ENCODE results near the gene KIF4A. TPM values are rescaled to one million over a fixed set of nuclear protein-coding genes. Genes with fewer than 3 reads are reported as not detected.

Gene KIF4A
- total RNA-seq, 4 donors from 2014 or later = under 0.01 to 11.1 TPM; not detected in 2

DNA sequence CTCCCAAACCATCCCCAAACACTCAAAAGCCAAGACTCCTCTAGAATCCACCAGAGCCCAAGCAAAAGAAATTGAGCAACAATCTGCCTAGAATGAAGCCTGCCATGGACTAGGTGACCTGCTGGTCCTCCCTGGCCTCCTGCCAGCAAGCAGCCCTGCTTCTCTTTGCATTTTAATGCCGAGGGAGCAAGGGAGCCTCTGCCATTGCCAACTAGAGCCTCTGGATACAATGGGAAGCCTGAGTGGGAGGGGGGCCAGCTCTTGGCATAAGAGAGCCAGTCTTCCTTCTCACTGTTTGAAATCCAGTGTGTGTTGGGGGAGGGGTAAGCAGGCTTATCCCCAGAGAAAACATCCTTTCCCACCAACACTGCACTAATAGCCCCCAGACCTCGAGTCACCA is 131.7 kb downstream of the KIF4A start:
- intact Hi-C loops (cut with DNase I; ENCODE audit: low total_unique reads) = no loop called here
- no peak overlapping the region for H3K4me3 ChIP-seq
- no peak overlapping the region for H3K27ac ChIP-seq
- no peak for DNase-seq
- H3K27me3 ChIP-seq = no peaks in the 10 kb centered on the region
- no peaks in the 10 kb centered on the region for H3K4me1 ChIP-seq
- no peaks in the 10 kb centered on the region for H3K9me3 ChIP-seq
- TF ChIP-seq POLR2A (IDR thresholded peaks at IDR 0.05) = no peak
- TF ChIP-seq, protein P1, sequence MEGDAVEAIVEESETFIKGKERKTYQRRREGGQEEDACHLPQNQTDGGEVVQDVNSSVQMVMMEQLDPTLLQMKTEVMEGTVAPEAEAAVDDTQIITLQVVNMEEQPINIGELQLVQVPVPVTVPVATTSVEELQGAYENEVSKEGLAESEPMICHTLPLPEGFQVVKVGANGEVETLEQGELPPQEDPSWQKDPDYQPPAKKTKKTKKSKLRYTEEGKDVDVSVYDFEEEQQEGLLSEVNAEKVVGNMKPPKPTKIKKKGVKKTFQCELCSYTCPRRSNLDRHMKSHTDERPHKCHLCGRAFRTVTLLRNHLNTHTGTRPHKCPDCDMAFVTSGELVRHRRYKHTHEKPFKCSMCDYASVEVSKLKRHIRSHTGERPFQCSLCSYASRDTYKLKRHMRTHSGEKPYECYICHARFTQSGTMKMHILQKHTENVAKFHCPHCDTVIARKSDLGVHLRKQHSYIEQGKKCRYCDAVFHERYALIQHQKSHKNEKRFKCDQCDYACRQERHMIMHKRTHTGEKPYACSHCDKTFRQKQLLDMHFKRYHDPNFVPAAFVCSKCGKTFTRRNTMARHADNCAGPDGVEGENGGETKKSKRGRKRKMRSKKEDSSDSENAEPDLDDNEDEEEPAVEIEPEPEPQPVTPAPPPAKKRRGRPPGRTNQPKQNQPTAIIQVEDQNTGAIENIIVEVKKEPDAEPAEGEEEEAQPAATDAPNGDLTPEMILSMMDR (IDR thresholded peaks at IDR 0.05) = no peak
- H3K36me3 ChIP-seq = no peaks in the 10 kb centered on the region

DNA sequence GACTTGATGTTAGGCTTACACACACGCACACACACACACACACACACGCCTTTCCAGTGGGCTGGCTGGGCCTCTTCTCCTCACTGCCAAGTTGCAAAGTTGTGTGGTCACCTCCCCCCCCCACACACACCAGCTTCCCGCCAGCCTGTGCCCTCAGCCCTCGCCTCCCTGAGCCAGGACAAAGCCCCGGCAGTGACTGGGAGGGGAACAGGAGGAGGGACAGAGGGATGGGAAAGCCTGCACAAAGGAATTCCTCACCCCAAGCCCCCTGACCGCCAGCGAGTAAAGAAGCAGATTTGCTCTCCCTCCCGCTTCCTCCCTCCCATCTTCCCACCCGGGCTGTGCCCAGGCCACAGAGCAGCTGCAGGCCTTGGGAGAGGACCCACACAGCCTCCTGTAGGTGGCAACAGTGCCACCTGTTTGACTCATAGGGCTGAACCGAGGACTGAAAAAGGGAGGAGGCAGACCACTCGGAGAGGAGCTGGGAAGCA is 133.0 kb downstream of the KIF4A start, which contains the start of gene GDPD2:
TSS of gene GDPD2 (plus strand) at position 464 of the 491 bp plus-strand sequence. CDS start 1,671 bp downstream, outside the sequence.
- H3K4me1 ChIP-seq = no peaks in the 10 kb centered on the region
- no peaks in the 10 kb centered on the region for H3K9me3 ChIP-seq
- intact Hi-C loops (cut with DNase I; ENCODE audit: low total_unique reads) = no loop called here
- no peak within 1 kb of the TSS for H3K4me3 ChIP-seq
- no peak for DNase-seq
- no peaks in the 10 kb centered on the region for H3K27me3 ChIP-seq
- TF ChIP-seq POLR2A (IDR thresholded peaks at IDR 0.05) = no peak
- TF ChIP-seq, protein P1 (IDR thresholded peaks at IDR 0.05) = no peak
- no peaks in the 10 kb centered on the region for H3K36me3 ChIP-seq
- H3K27ac ChIP-seq = no peak within 1 kb of the TSS

DNA sequence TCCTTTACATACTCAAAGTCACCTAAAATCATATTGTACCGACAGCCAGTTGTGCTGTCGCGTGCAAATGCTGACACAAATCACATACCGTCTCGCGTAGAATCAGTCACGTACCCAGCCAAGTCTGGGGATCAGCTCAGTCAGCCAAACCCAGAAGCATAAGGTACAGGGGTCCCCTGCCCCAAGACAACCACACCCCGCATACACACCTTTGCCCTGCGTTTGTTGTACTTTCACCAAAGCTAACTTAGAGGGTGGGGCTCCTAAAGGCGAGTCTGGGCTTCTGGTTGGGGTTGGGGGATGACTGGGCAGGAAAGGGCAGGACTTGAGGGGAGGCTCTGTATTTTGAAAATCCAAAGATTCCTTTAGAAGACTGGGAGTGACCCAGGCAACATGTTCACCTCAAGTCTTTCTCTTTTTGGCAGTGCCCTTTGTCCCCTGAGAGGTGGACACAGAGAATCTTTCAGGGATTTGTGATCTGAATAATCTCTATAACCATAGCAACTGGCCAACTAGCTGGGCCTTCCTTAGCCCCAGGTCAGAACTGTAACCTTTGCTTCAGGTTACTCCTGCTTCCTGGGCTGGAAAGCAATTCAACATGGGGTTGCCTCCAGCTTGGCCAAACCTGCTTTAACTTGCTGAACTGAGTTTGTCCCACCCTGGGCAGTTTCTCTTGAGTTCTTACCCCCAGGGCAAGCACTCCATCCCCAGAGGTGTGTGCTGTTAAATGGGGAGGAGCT is 134.2 kb downstream of the KIF4A start:
- H3K27me3 ChIP-seq = no peaks in the 10 kb centered on the region
- H3K4me1 ChIP-seq = no peaks in the 10 kb centered on the region
- no peaks in the 10 kb centered on the region for H3K36me3 ChIP-seq
- no peak overlapping the region for H3K27ac ChIP-seq
- intact Hi-C loops (cut with DNase I; ENCODE audit: low total_unique reads) = no loop called here
- H3K9me3 ChIP-seq = no peaks in the 10 kb centered on the region
- H3K4me3 ChIP-seq = no peak overlapping the region
- TF ChIP-seq, protein P1 (IDR thresholded peaks at IDR 0.05) = no peak
- TF ChIP-seq POLR2A (IDR thresholded peaks at IDR 0.05) = no peak
- no peak for DNase-seq

DNA sequence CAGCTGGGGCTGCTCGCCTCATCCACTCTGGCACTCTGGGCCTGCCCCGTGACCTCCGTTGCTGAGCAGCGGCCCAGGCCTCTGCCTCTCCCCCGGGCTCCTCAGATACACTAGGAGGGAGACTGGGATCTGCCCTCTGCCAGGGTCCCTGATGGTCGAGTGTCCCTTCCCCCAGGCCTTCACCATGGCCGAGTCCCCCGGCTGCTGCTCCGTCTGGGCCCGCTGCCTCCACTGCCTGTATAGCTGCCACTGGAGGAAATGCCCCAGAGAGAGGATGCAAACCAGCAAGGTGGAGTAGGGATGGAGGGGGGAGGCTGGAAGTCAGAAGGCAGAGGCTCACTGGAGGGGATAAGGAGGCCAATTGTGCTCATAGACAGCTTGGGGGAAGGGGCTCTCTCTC is 134.9 kb downstream of the KIF4A start:
- Histone ChIP-seq H3K27ac (no peak overlapping the region), H3K36me3 (no peaks in the 10 kb centered on the region), H3K9me3 (no peaks in the 10 kb centered on the region), H3K4me3 (no peak overlapping the region), H3K4me1 (no peaks in the 10 kb centered on the region), H3K27me3 (no peaks in the 10 kb centered on the region)
- intact Hi-C loops (cut with DNase I; ENCODE audit: low total_unique reads) = no loop called here
- TF ChIP-seq, protein P1 (IDR thresholded peaks at IDR 0.05) = no peak
- TF ChIP-seq POLR2A (IDR thresholded peaks at IDR 0.05) = no peak
- DNase-seq = no peak

Measured in uterus (tissue), 4 donors.